Glutamatergic neuron (in vitro differentiated cells): ENCODE measurements around the gene TNRC18. TPM values are rescaled to one million over a fixed set of nuclear protein-coding genes. Genes with fewer than 3 reads are reported as not detected.

Source experiments
- DNase-seq: peaks from one replicate; pipeline ENCODE4 v3.0.0; 2022
- H3K27ac Mint-ChIP-seq: one replicate; pipeline ENCODE4 v1.8.0; 2020; ENCODE audit warnings: mild to moderate bottlenecking, mixed read lengths, inconsistent platforms; ENCODE audit not compliant: unreplicated experiment
- H3K27me3 Mint-ChIP-seq: one replicate; pipeline ENCODE4 v1.8.0; 2020; ENCODE audit warnings: mild to moderate bottlenecking, moderate library complexity, mixed read lengths, inconsistent platforms; ENCODE audit not compliant: unreplicated experiment
- H3K36me3 Mint-ChIP-seq: one replicate; pipeline ENCODE4 v1.8.0; 2020; ENCODE audit warnings: mild to moderate bottlenecking, mixed read lengths, inconsistent platforms; ENCODE audit not compliant: unreplicated experiment
- H3K4me1 Mint-ChIP-seq: one replicate; pipeline ENCODE4 v1.8.0; 2020; ENCODE audit warnings: mild to moderate bottlenecking, low read depth, mixed read lengths, inconsistent platforms; ENCODE audit not compliant: unreplicated experiment
- H3K4me3 Mint-ChIP-seq: one replicate; pipeline ENCODE4 v1.8.0; 2020; ENCODE audit warnings: mild to moderate bottlenecking, mixed read lengths, inconsistent platforms; ENCODE audit not compliant: unreplicated experiment
- H3K9me3 Mint-ChIP-seq: one replicate; pipeline ENCODE4 v1.8.0; 2020; ENCODE audit warnings: mild to moderate bottlenecking, moderate library complexity, mixed read lengths, inconsistent platforms; ENCODE audit not compliant: unreplicated experiment
- total RNA-seq: library from RNA; stranded (reverse); fragmentation: NEBNext Ultra II Directional; extraction: Animal tissue kit (Norgen Biotek cat#: 25700); gene quantifications from one replicate; pipeline ENCODE4 v1.2.1, GENCODE V29; 2021; ENCODE audit not compliant: unreplicated experiment
- TF ChIP-seq, protein P1 (sequence below): fragments of 200-600 bp; sonication (generic); IDR thresholded peaks from one replicate; pipeline ENCODE4 v1.5.0; 2021; ENCODE audit not compliant: partially characterized antibody, unreplicated experiment

Gene TNRC18
- total RNA-seq, 1 donor from 2014 or later, result 54.6 TPM

DNA sequence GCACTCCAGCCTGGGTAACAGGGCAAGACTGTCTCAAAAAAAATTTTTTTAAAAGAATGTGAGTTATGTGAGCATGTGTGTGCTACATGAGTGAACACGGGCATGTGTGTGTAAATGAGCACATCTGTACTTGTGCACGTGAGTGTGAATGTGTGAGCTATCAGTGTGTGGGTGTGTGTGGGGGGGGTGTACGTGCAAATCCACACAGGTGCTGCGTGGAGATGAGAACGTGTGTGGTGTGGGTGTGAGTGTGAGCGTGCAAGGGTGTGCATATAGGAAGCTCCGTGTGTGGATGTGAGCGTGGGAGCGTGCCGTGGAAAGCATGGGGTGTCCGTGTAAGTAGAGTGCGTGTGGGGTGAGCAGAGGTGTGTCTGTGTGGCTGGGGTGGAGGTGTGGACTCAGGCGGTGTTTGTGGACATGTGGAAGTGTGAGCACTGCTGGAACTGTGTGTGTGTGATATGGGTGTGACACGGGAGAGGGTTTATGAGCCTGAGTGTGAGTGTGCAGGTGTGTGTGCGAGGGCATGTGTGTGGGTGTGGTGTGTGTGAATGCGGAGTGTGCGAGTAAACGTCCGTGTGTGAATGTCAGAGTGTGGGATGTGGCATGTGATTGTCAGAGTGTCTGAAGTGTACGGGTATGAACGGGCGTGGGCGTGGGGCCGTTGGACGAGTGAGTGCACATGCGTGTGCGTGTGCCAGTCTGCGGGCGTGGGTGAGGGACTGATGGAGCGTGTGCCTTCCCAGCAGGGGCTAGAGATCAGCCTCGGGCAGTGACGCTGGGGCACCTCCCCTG lies 45.9 kb upstream of the TNRC18 start:
- no peak for DNase-seq
- peaks cover 11% of the 10 kb centered on the region for H3K27me3 Mint-ChIP-seq
- H3K4me3 Mint-ChIP-seq, result peak overlapping the region; percentile 1
- H3K4me1 Mint-ChIP-seq, result no peaks in the 10 kb centered on the region
- TF ChIP-seq, protein P1, sequence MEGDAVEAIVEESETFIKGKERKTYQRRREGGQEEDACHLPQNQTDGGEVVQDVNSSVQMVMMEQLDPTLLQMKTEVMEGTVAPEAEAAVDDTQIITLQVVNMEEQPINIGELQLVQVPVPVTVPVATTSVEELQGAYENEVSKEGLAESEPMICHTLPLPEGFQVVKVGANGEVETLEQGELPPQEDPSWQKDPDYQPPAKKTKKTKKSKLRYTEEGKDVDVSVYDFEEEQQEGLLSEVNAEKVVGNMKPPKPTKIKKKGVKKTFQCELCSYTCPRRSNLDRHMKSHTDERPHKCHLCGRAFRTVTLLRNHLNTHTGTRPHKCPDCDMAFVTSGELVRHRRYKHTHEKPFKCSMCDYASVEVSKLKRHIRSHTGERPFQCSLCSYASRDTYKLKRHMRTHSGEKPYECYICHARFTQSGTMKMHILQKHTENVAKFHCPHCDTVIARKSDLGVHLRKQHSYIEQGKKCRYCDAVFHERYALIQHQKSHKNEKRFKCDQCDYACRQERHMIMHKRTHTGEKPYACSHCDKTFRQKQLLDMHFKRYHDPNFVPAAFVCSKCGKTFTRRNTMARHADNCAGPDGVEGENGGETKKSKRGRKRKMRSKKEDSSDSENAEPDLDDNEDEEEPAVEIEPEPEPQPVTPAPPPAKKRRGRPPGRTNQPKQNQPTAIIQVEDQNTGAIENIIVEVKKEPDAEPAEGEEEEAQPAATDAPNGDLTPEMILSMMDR, result no peak
- peak overlapping the region; percentile 22 for H3K27ac Mint-ChIP-seq
- peaks cover 11% of the 10 kb centered on the region for H3K36me3 Mint-ChIP-seq
- H3K9me3 Mint-ChIP-seq, result peaks cover 6% of the 10 kb centered on the region

DNA sequence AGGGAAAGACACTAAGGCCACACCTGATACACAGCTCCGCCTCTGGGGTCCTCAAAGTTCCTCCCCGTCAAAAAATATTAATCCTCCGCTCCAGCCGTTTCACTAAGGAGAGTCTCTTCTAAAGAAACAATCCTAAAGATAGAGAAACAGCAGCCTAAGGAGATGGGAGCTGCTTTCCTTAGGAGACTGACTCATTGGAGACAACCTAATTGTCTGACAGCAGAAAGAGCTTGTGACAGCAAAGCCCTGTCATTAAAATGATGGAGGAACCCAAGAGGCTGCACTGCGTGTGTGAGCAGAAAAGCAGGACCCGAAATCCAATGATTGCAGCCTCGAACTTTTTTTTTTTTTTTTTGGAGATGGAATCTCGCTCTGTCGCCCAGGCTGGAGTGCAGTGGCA lies 44.0 kb upstream of the TNRC18 start:
- Mint-ChIP-seq H3K4me1 (no peaks in the 10 kb centered on the region), H3K36me3 (peaks cover 11% of the 10 kb centered on the region), H3K4me3 (no peak overlapping the region), H3K27ac (no peak overlapping the region), H3K27me3 (peaks cover 4% of the 10 kb centered on the region), H3K9me3 (peaks cover 6% of the 10 kb centered on the region)
- DNase-seq, result no peak
- TF ChIP-seq, protein P1, result no peak

DNA sequence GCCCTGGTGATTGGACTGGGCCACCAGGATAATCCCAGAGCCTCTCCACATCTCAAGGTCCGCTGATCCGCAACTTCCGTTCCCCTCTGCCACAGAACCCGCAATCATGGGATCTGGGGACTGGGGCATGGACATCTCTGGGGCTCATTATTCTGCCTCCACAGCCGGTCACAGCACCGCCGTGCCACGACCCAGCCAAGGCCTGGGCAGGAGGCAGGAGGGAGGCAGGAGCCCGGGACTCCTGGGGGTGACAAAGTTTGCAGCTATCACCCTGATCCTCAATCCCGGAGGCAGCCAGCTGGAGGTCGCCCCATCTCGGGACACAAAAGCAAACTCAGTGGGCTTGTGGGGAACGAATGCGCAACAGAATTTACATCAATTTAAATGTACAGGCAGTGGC lies 42.9 kb upstream of the TNRC18 start:
- H3K4me3 Mint-ChIP-seq, result no peak overlapping the region

DNA sequence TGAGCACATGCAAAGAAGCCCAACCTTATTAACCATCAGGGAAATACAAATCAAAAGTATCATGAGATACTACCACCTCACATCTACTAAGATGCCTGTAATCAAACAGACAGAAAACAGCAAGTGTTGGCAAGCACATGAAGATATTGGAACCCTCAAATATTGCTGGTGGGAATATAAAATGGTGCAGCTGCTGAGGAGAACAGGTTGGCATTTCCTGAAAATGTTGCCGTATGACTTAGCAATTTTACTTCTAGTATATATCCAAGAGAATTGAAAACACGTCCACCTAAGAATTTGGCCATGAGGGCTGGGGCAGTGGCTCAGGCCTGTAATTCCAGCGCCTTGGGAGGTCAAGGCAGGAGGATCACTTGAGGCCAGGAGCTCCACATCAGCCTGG lies 39.4 kb upstream of the TNRC18 start:
- Mint-ChIP-seq H3K4me1 (no peaks in the 10 kb centered on the region), H3K27ac (no peak overlapping the region), H3K27me3 (no peaks in the 10 kb centered on the region), H3K9me3 (no peaks in the 10 kb centered on the region), H3K4me3 (no peak overlapping the region), H3K36me3 (no peaks in the 10 kb centered on the region)
- TF ChIP-seq, protein P1, result no peak
- DNase-seq, result no peak

More for the DNA sequence above, 42.9 kb upstream of the TNRC18 start:
- DNase-seq, result no peak
- TF ChIP-seq, protein P1, result no peak
- Mint-ChIP-seq H3K27ac (no peak overlapping the region), H3K27me3 (peaks cover 4% of the 10 kb centered on the region), H3K4me1 (no peaks in the 10 kb centered on the region), H3K9me3 (peaks cover 6% of the 10 kb centered on the region), H3K36me3 (peaks cover 11% of the 10 kb centered on the region)

DNA sequence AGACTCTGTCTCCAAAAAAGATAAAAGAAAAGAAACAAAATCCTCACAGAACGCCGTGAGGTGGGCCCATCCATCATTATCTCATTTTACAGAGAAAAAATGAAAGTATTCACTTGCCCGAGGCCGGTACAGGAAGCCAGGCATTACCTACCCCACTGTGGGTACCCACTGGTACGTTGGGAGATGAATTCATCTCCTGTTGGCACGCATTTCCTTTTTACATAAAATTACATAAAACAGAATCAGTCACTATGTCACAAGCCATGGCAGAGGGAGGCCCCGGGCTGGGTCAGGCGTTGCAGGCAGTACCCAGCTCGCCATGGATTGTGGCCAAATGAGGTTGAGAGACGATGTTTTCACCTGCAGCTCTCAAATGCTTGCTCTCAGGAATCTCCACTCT lies 38.6 kb upstream of the TNRC18 start:
- TF ChIP-seq, protein P1, result no peak
- Mint-ChIP-seq H3K27me3 (no peaks in the 10 kb centered on the region), H3K9me3 (peaks cover 2% of the 10 kb centered on the region), H3K27ac (no peak overlapping the region), H3K4me3 (no peak overlapping the region), H3K4me1 (no peaks in the 10 kb centered on the region), H3K36me3 (no peaks in the 10 kb centered on the region)
- DNase-seq, result no peak
